ENCODE data around the gene ATAD1. TPM values are rescaled to one million over a fixed set of nuclear protein-coding genes. Genes with fewer than 3 reads are reported as not detected.
"Not testable (repeated sequence)": the region's sequence is repeated elsewhere in the genome, so short reads cannot be mapped to it uniquely, and the experiment has no call there.

ATAD1 gene
- total RNA-seq, 1 experiment from 2014 or later, result 26.3 TPM

GRCh38 chr10:87861566-87861952 is 43.5 kb upstream of the ATAD1 start:
- BruUV-seq (replicated peaks), result TSS peak; percentile 87
- peaks cover 12% of the 10 kb centered on the region for H4K20me1 ChIP-seq (ENCODE audit: insufficient read depth)
- no peaks in the 10 kb centered on the region for H3K27me3 ChIP-seq (ENCODE audit: insufficient read depth, low read depth)
- no peak for TF ChIP-seq EZH2 (IDR thresholded peaks at IDR 0.05; ENCODE audit: low read depth)
- TF ChIP-seq CTCF (conservative IDR thresholded peaks at IDR 0.05), result no peak; the same call in 1 of the 2 replicates
- peak overlapping the region; percentile 98 for H3K4me3 ChIP-seq
- H3F3A ChIP-seq (ENCODE audit: insufficient read depth, low read depth), result peaks cover 14% of the 10 kb centered on the region
- H3K4me2 ChIP-seq, result peak overlapping the region; percentile 86
- peak overlapping the region; percentile 77 for H3K27ac ChIP-seq
- H3K9me3 ChIP-seq (ENCODE audit: insufficient read depth, low read depth), result no peaks in the 10 kb centered on the region
- H3K4me1 ChIP-seq (replicated peaks; ENCODE audit: insufficient read depth), result peaks cover 14% of the 10 kb centered on the region
- intact Hi-C loops (cut with micrococcal nuclease; ENCODE audit: unreplicated experiment), result loop anchor here (1.0 to 10.0 kb wide), 4 partner anchors 44 to 393 kb away; partner anchors contain the start of gene ATAD1
- H3K36me3 ChIP-seq (ENCODE audit: low read depth), result no peaks in the 10 kb centered on the region
- peak overlapping the region; percentile 88 for H2AFZ ChIP-seq
- DNase-seq, result peak; percentile 71 to 85
- H3K9me2 ChIP-seq (ENCODE audit: insufficient read depth), result no peaks in the 10 kb centered on the region
- peaks cover 25% of the 10 kb centered on the region for H3K79me2 ChIP-seq (ENCODE audit: low read depth)
- ChIA-PET CTCF (interaction anchor here (1.0 to 1.9 kb wide), 3 partner anchors 455 to 528 kb away, joined by 3 to 6 read pairs (median 3); no protein-coding TSS in a partner anchor), POLR2A (ENCODE audit: unreplicated experiment) (interaction anchor here (0.6 to 0.8 kb wide), 5 partner anchors 16 to 523 kb away, joined by 3 to 19 read pairs (median 5); no protein-coding TSS in a partner anchor)

- Histone ChIP-seq H3K4me2 (peak overlapping the region; percentile 86), H3K9me3 (ENCODE audit: insufficient read depth, low read depth) (no peaks in the 10 kb centered on the region), H3K79me2 (ENCODE audit: low read depth) (peaks cover 18% of the 10 kb centered on the region), H3K4me3 (peak overlapping the region; percentile 98), H2AFZ (peak overlapping the region; percentile 88), H4K20me1 (ENCODE audit: insufficient read depth) (peaks cover 9% of the 10 kb centered on the region), H3F3A (ENCODE audit: insufficient read depth, low read depth) (peaks cover 14% of the 10 kb centered on the region), H3K27ac (peak overlapping the region; percentile 77), H3K9me2 (ENCODE audit: insufficient read depth) (no peaks in the 10 kb centered on the region), H3K27me3 (ENCODE audit: insufficient read depth, low read depth) (no peaks in the 10 kb centered on the region), H3K4me1 (replicated peaks; ENCODE audit: insufficient read depth) (peaks cover 14% of the 10 kb centered on the region), H3K36me3 (ENCODE audit: low read depth) (no peaks in the 10 kb centered on the region)
- DNase-seq, result no peak
- ChIA-PET POLR2A (ENCODE audit: unreplicated experiment) (interaction anchor here (0.6 kb wide), 2 partner anchors 456 to 524 kb away, joined by 3 to 4 read pairs; no protein-coding TSS in a partner anchor), CTCF (interaction anchor here (1.0 to 1.2 kb wide), 2 partner anchors 456 to 516 kb away, joined by 3 read pairs; no protein-coding TSS in a partner anchor)
- no TSS peak for BruUV-seq (replicated peaks)
- no peak for TF ChIP-seq CTCF (conservative IDR thresholded peaks at IDR 0.05)
- TF ChIP-seq EZH2 (IDR thresholded peaks at IDR 0.05; ENCODE audit: low read depth), result no peak
- intact Hi-C loops (cut with micrococcal nuclease; ENCODE audit: unreplicated experiment), result loop anchor here (1.0 to 10.0 kb wide), 4 partner anchors 44 to 394 kb away; partner anchors contain the start of gene ATAD1
Measured at GRCh38 chr10:87860816-87861403, 42.9 kb upstream of the ATAD1 start.

GRCh38 chr10:87860156-87860795 is 42.2 kb upstream of the ATAD1 start:
- ChIA-PET POLR2A (ENCODE audit: unreplicated experiment) (no interaction called here), CTCF (interaction anchor here (1.2 kb wide), 1 partner anchor 457 kb away, joined by 3 read pairs; no protein-coding TSS in a partner anchor)
- Histone ChIP-seq H3K36me3 (ENCODE audit: low read depth) (no peaks in the 10 kb centered on the region), H3K27ac (no peak overlapping the region), H2AFZ (no peak overlapping the region), H3K4me3 (no peak overlapping the region), H3K79me2 (ENCODE audit: low read depth) (peaks cover 12% of the 10 kb centered on the region), H3K4me2 (peak overlapping the region; percentile 86), H3F3A (ENCODE audit: insufficient read depth, low read depth) (peaks cover 14% of the 10 kb centered on the region), H3K9me3 (ENCODE audit: insufficient read depth, low read depth) (no peaks in the 10 kb centered on the region), H3K4me1 (replicated peaks; ENCODE audit: insufficient read depth) (peaks cover 14% of the 10 kb centered on the region), H3K27me3 (ENCODE audit: insufficient read depth, low read depth) (no peaks in the 10 kb centered on the region), H3K9me2 (ENCODE audit: insufficient read depth) (no peaks in the 10 kb centered on the region), H4K20me1 (ENCODE audit: insufficient read depth) (peaks cover 2% of the 10 kb centered on the region; the same call in 1 of the 2 replicates)
- no peak for TF ChIP-seq EZH2 (IDR thresholded peaks at IDR 0.05; ENCODE audit: low read depth)
- peak; percentile 43; the same call in 1 of the 2 replicates for TF ChIP-seq CTCF (conservative IDR thresholded peaks at IDR 0.05)
- BruUV-seq (replicated peaks), result no TSS peak
- peak in 1 of 2 experiments; percentile 47 for DNase-seq
- intact Hi-C loops (cut with micrococcal nuclease; ENCODE audit: unreplicated experiment), result loop anchor here (5.0 to 10.0 kb wide), 3 partner anchors 43 to 395 kb away; partner anchors contain the start of gene ATAD1

- POLR2A ChIA-PET (ENCODE audit: unreplicated experiment); H3K27me3 ChIP-seq (ENCODE audit: insufficient read depth, low read depth); H3K79me2 ChIP-seq (ENCODE audit: low read depth); BruUV-seq (replicated peaks); H2AFZ ChIP-seq; H3F3A ChIP-seq (ENCODE audit: insufficient read depth, low read depth); H3K36me3 ChIP-seq (ENCODE audit: low read depth); intact Hi-C loops (cut with micrococcal nuclease; ENCODE audit: unreplicated experiment); H3K9me2 ChIP-seq (ENCODE audit: insufficient read depth); H3K9me3 ChIP-seq (ENCODE audit: insufficient read depth, low read depth); H3K27ac ChIP-seq; CTCF ChIA-PET; H3K4me1 ChIP-seq (replicated peaks; ENCODE audit: insufficient read depth); H4K20me1 ChIP-seq (ENCODE audit: insufficient read depth); DNase-seq; H3K4me3 ChIP-seq; H3K4me2 ChIP-seq: not testable (repeated sequence)
Measured at GRCh38 chr10:87855665-87856064, 37.6 kb upstream of the ATAD1 start.

GRCh38 chr10:87855247-87855646 is 37.2 kb upstream of the ATAD1 start:
- H3K4me3 ChIP-seq; H3F3A ChIP-seq (ENCODE audit: insufficient read depth, low read depth); intact Hi-C loops (cut with micrococcal nuclease; ENCODE audit: unreplicated experiment); POLR2A ChIA-PET (ENCODE audit: unreplicated experiment); H3K36me3 ChIP-seq (ENCODE audit: low read depth); H3K27ac ChIP-seq; BruUV-seq (replicated peaks); H3K4me2 ChIP-seq; H3K9me2 ChIP-seq (ENCODE audit: insufficient read depth); H4K20me1 ChIP-seq (ENCODE audit: insufficient read depth); H3K27me3 ChIP-seq (ENCODE audit: insufficient read depth, low read depth); H3K79me2 ChIP-seq (ENCODE audit: low read depth); H3K9me3 ChIP-seq (ENCODE audit: insufficient read depth, low read depth); DNase-seq; H2AFZ ChIP-seq; H3K4me1 ChIP-seq (replicated peaks; ENCODE audit: insufficient read depth): not testable (repeated sequence)
- CTCF ChIA-PET, result interaction anchor here (0.7 kb wide), 1 partner anchor 710 kb away, joined by 4 read pairs; no protein-coding TSS in a partner anchor
